Fibroblast of skin of right biceps (primary cell): Measurements from ENCODE around the gene CHMP1A.
"Not testable (repeated sequence)": the region's sequence is repeated elsewhere in the genome, so short reads cannot be mapped to it uniquely, and the experiment has no call there.

Experiments
- DNase-seq: peaks from one replicate; pipeline ENCODE4 v3.0.0-alpha.2; 2013

Gene CHMP1A

GRCh38 chr16:89691986-89692569, 34.6 kb upstream of the CHMP1A start:
- no peak for DNase-seq

DNA sequence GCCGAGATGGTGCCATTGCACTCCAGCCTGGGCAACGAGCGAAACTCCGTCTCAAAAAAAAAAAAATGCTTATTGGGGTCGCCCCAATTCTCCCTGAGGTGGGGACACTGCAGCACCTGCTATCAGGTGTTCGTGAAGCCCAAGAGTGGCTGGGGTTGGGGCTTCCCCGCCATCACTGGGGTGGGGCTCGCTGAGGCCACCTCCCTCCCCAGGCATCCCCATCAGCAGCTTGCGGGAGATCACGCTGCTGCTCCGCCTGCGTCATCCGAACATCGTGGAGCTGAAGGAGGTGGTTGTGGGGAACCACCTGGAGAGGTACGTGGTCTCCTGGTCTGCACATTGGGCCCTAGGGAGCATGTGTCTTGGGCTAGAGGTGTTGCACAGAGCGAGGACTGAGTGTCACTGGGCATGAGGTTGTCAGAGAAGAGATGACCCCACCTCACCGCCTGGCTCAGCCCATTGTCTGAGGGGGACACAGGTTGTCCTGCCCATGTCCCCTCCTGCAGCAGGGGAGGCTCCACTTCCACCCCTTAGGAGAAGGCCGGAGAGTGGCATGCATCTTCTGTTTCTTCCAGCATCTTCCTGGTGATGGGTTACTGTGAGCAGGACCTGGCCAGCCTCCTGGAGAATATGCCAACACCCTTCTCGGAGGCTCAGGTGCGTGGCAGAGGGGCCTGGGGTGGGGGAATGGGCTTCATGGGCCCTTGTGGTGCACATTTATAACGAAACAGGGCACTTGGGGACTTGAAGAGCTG, 33.9 kb upstream of the CHMP1A start:
- no peak for DNase-seq

DNA sequence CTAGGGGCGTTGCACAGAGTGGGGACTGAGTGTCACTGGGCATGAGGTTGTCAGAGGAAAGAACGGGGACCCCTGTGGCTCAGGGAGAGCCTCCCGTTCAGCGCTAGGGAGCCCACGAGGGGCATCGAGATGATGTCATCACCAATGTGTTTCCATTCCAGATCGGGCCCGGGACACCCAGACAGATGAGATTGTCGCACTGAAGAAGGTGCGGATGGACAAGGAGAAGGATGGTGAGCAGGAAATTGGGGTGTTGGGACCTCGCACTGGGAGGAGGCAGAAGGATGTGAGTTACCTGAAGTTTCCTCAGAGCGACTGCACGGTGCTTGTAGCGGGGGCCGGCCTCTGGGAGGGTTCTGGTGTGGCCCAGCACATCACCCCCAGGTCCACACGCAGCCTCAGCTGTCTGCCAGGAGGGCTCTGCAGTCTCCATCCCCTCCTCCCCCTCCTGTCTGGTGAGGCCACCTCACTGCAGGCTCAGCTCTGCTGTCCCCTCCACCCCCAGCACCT, 32.9 kb upstream of the CHMP1A start:
- no peak for DNase-seq

- DNase-seq = not testable (repeated sequence)
These were observed 32.1 kb upstream of the CHMP1A start for GRCh38 chr16:89689621-89690020.

GRCh38 chr16:89689142-89689541, 31.6 kb upstream of the CHMP1A start:
- no peak for DNase-seq

DNA sequence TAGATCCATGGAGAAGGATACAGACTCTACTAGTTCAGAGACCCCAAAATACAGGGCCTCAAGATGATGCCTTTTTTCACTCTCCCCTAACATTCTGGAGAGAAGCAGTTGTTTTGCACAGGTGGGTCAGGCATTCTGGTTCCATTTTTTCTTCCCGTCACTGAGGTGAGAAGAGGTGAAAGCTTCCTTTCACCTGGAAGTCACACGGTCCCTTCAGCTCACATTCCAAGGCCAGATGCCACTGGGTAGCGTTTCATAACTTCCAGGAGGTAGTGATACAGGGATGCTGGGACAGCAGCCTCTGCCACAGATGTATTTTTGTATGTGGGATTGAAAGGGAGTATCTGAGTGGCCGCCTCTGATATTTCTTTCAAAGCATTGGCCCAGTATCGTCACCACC, 30.9 kb upstream of the CHMP1A start:
- no peak for DNase-seq

- DNase-seq = peak; percentile 50
These were observed 29.8 kb upstream of the CHMP1A start for GRCh38 chr16:89687092-89687940.

DNA sequence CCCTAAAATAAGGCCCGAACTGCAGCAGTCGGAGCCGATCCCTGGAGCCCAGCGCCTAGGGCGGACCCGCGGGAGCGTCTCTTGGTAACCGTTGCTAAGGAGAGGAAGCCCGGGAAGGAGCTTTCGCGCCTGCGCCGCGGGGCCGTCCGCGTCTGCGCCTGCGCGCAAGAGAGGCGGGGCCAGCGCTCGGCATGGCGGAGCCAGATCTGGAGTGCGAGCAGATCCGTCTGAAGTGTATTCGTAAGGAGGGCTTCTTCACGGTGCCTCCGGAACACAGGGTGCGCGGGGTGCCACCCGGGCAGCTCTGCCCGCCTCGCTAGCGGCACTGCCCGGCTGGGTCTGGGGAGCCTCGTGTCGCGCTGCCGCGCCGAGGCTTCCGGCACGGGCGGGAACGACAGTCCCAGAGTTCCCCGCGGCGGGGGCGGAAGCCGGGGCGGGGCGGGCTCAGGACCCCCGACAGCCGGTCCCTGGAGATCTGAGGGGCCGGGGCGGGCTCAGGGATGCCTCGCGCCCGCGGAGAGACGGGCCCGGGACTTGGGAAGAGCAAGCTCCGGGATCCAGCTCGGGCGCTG, 29.1 kb upstream of the CHMP1A start, which contains the start of gene CDK10:
CDK10 (plus strand) TSS at position 170 of the 572 bp plus-strand sequence; CDS start at position 192, 22 bp downstream.
- DNase-seq = peak; percentile 85

GRCh38 chr16:89685916-89686315, 28.4 kb upstream of the CHMP1A start:
- no peak for DNase-seq

- DNase-seq = no peak
These were observed 20.8 kb upstream of the CHMP1A start for GRCh38 chr16:89678258-89678657.

GRCh38 chr16:89672177-89672941, 14.9 kb upstream of the CHMP1A start:
- no peak for DNase-seq

DNA sequence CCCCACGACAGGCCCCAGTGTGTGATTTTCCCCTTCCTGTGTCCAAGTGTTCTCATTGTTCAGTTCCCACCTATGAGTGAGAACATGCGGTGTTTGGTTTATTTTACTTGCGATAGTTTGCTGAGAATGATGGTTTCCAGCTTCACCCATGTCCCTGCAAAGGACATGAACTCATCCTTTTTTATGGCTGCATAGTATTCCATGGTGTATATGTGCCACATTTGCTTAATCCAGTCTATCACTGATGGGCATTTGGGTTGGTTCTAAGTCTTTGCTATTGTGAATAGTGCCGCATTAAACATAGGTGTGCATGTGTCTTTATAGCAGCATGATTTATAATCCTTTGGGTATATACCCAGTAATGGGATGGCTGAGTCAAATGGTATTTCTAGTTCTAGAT, 14.1 kb upstream of the CHMP1A start:
- not testable (repeated sequence) for DNase-seq

DNA sequence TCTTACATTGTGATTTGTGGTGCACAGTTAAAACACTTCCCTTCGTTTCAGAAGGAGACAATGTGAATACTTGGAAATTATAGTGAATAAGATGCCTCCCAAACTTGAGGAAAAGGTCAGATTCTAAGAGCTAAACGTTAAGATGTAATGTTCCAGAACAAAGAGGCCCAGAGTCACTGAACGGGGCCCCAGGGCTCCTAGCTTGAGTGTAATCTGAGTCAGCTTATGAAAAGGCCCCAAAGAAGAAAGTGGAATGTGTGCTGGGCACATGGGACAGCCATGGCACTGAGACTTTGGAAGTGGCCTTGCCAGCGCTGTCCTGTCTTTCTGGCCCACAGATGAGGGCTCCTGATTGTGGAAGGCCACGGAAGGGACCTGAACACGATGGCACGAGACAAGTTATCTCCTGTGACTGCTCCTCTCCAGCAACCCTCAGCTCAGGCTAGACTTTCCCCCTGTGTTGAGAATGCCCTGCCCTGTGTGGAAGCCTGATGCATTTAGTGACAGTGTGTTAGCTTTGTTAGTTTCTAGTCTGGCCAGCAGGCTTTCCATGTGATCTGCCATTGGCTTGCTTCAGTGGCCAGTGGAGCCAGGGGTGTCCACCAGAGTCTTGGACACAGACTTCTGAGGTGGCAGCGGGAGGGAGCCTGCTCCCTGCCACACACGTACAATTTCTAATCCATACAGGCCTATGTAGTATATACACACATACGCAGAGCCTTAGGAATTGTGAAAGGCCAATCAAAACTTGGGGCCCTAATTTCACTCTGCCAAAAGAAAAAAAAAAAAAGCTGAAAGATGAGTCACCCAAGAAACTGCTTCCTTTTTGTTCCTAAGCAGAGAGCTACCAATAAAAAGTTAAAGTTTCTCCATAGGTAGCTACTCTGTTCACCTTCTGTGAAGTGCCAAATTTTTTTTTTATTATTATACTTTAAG, 13.3 kb upstream of the CHMP1A start:
- DNase-seq = peak; percentile 17

- DNase-seq = no peak
These were observed 12.2 kb upstream of the CHMP1A start for GRCh38 chr16:89669755-89670154.

DNA sequence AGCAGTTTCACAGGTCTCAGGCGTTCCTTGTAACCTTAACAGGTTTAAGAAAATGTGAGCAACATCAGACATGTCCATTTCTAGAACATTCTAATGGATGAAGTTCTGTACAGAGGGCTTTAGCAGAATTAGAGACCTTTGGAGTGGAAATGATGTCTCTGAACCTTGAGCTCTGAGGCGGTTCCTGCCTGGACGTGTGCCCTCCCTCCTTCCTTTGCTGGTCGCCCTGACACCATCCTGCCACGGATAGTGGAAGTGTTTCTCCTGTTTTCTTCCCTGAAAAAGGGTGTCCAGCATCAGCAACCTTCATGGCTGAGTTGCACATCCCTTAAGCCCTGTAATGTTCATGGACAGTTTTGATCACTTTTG, 11.3 kb upstream of the CHMP1A start:
- DNase-seq = no peak

- DNase-seq = no peak
These were observed 10.1 kb upstream of the CHMP1A start for GRCh38 chr16:89667633-89668032.

DNA sequence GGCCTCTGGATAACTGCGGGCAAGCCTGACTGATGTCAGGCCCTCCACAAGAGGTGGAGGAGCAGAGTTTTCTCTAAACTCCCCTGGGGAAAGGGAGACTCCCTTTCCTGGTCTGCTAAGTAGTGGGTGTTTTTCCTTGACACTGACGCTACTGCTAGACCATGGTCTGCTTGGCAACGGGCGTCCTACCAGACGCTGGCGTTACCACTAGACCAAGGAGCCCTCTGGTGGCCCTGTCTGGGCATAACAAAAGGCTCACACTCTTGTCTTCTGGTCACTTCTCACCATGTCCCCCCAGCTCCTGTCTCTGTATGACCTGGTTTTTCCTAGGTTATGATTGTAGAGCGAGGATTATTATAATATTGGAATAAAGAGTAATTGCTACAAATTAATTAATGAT, 9.5 kb upstream of the CHMP1A start:
- DNase-seq = peak; percentile 24

- DNase-seq = not testable (repeated sequence)
These were observed 6.7 kb upstream of the CHMP1A start for GRCh38 chr16:89664238-89664637.

- DNase-seq = no peak
These were observed 3.7 kb upstream of the CHMP1A start for GRCh38 chr16:89661215-89661614.

GRCh38 chr16:89660146-89660545, 2.6 kb upstream of the CHMP1A start:
- no peak for DNase-seq

- DNase-seq = no peak
These were observed 842 bp upstream of the CHMP1A start for GRCh38 chr16:89658221-89658879.
